Measurements from ENCODE around the gene OR52A1.

- TF ChIP-seq POLR2AphosphoS5 (IDR thresholded peaks at IDR 0.05) (no peak), CTCF (IDR thresholded peaks at IDR 0.05) (no peak), POLR2A (IDR thresholded peaks at IDR 0.05) (no peak), EP300 (IDR thresholded peaks at IDR 0.05) (no peak)
Observed at GRCh38 chr11:5200582-5200981, 46.0 kb upstream of the OR52A1 start, which contains the start of gene OR51V1.

Data from suprapubic skin (tissue), 4 donors.